Keratinocyte (primary cell): ENCODE results near the gene DRGX. TPM values are rescaled to one million over a fixed set of nuclear protein-coding genes. Genes with fewer than 3 reads are reported as not detected.

Experiments
- DNase-seq: peaks from one replicate; pipeline ENCODE4 v3.0.0-alpha.2; 2011; ENCODE audit warnings: low read depth, missing footprints, low spot score
- FAIRE-seq: peaks from 2 replicates; lab custom pipeline; 2011; peaks lifted over from hg19 to GRCh38; lab: Jason Lieb, UNC
- H2AFZ ChIP-seq: 2 replicates; pipeline ENCODE4 v1.6.0; 2012; ENCODE audit warnings: low read length, control low read depth, inconsistent platforms; ENCODE audit not compliant: control insufficient read depth
- H3K27ac ChIP-seq: 2 replicates; pipeline ENCODE4 v1.5.1; 2011; ENCODE audit warnings: low read length; ENCODE audit not compliant: control insufficient read depth, insufficient read depth
- H3K27me3 ChIP-seq: 3 replicates; pipeline ENCODE4 v1.6.0; 2011; ENCODE audit warnings: low read length; ENCODE audit not compliant: control insufficient read depth, insufficient read depth; ENCODE audit errors: extremely low read depth
- H3K36me3 ChIP-seq, 2 experiments: 2 replicates in 1 of 2; 3 replicates in 1 of 2; pipeline ENCODE4 v1.5.1; 2011; ENCODE audit warnings: low read length in 2 of 2, mild to moderate bottlenecking in 1 of 2; ENCODE audit not compliant: control insufficient read depth in 2 of 2, insufficient read depth in 2 of 2; ENCODE audit errors: extremely low read depth in 1 of 2
- H3K4me1 ChIP-seq: 3 replicates; pipeline ENCODE4 v1.5.1; 2011; ENCODE audit warnings: low read length; ENCODE audit not compliant: control insufficient read depth, insufficient read depth; ENCODE audit errors: extremely low read depth
- H3K4me2 ChIP-seq: 3 replicates; pipeline ENCODE4 v1.6.0; 2011; ENCODE audit warnings: low read depth, low read length; ENCODE audit not compliant: control insufficient read depth, insufficient read depth; ENCODE audit errors: extremely low read depth
- H3K4me3 ChIP-seq, 3 experiments: fragments of 200-600 bp in 1 of 3; sonication (generic) in 1 of 3; 2 replicates in 2 of 3; 3 replicates in 1 of 3; pipeline ENCODE4 v1.5.1; 2011 to 2016; ENCODE audit warnings: low read length in 3 of 3, mild to moderate bottlenecking in 3 of 3, control low read depth in 2 of 3, inconsistent platforms in 1 of 3, low read depth in 1 of 3, mixed read lengths in 1 of 3, mixed run types in 1 of 3, moderate library complexity in 1 of 3; ENCODE audit not compliant: control insufficient read depth in 2 of 3, insufficient read depth in 2 of 3; ENCODE audit errors: extremely low read depth in 1 of 3
- H3K79me2 ChIP-seq: 2 replicates; pipeline ENCODE4 v1.6.0; 2012; ENCODE audit warnings: low read length; ENCODE audit not compliant: control insufficient read depth, insufficient read depth
- H3K9ac ChIP-seq: 3 replicates; pipeline ENCODE4 v1.6.0; 2011; ENCODE audit warnings: low read length; ENCODE audit not compliant: control insufficient read depth, insufficient read depth; ENCODE audit errors: extremely low read depth
- H3K9me1 ChIP-seq: 3 replicates; pipeline ENCODE4 v1.6.0; 2011; ENCODE audit warnings: low read length; ENCODE audit not compliant: control insufficient read depth, insufficient read depth; ENCODE audit errors: extremely low read depth
- H3K9me3 ChIP-seq: 2 replicates; pipeline ENCODE4 v1.5.1; 2012; ENCODE audit warnings: low read depth, low read length; ENCODE audit not compliant: control insufficient read depth
- H4K20me1 ChIP-seq: 3 replicates; pipeline ENCODE4 v1.6.0; 2011; ENCODE audit warnings: low read length; ENCODE audit not compliant: control insufficient read depth, insufficient read depth; ENCODE audit errors: extremely low read depth
- EZH2 ChIP-seq: IDR thresholded peaks from one replicate; pipeline ENCODE4 v1.6.1; 2012; ENCODE audit warnings: inconsistent platforms, mild to moderate bottlenecking, low read length, moderate library complexity
- dilution Hi-C: fragments of 300-500 bp; cut with MboI; formaldehyde crosslinking; loops from one replicate; pipeline ENCODE4 v1.7.0; 2020; ENCODE audit warnings: low sequenced_read_pairs; ENCODE audit not compliant: extremely low pct_ligation_motif_present
- polyA plus RNA-seq, 5 experiments: library from polyadenylated mRNA; depleted of rRNA in 3 of 5; stranded (reverse) in 3 of 5; stranded (forward) in 1 of 5; unstranded in 1 of 5; fragments of >200 nt; gene quantifications; 1 replicate in 1 of 5; 2 replicates in 3 of 5; 3 replicates in 1 of 5; pipeline versions ENCODE4 v1.2.1 to v1.2.3, GENCODE V29; 2011 to 2012; ENCODE audit warnings: missing spikeins in 2 of 5, low read depth in 1 of 5, low replicate concordance in 1 of 5
- TF ChIP-seq, protein P1 (sequence below), 3 experiments: IDR thresholded peaks in 1 of 3; conservative IDR thresholded peaks in 1 of 3; optimal IDR thresholded peaks in 1 of 3; 2 replicates in 2 of 3; 3 replicates in 1 of 3; pipeline versions ENCODE3 to v1.5.1; 2011; ENCODE audit warnings: low read length in 3 of 3, mild to moderate bottlenecking in 3 of 3, moderate library complexity in 2 of 3, control low read depth in 1 of 3, inconsistent platforms in 1 of 3; ENCODE audit not compliant: insufficient read depth in 2 of 3; ENCODE audit errors: extremely low read depth in 1 of 3

DRGX gene
- polyA plus RNA-seq, 1 donor (not counting 4 experiments of a cell fraction or from before 2014, with no cell fraction given), result not detected

DNA sequence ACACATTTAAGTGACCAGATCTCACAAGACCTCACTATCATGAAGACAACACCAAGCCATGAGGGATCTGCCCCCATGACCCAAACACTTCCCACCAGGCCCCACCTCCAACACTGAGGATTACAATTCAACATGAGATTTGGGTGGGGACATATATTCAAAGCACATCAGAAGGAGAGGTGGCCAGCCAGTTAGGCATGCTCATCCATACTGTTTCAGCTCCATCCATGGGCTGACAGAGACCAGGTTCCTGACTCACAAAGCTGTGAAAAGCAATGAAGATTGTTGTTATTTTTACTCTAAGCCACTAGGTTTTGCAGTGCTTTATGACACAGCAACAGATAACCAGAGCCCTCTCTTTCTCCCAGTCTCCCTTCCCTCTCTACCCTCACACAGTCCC, 60.9 kb downstream of the DRGX start:
- dilution Hi-C loops, result no loop called here
- H3K9me3 ChIP-seq, result no peaks in the 10 kb centered on the region
- DNase-seq (no peak), FAIRE-seq (no peak)
- no peak overlapping the region for H3K4me2 ChIP-seq
- no peaks in the 10 kb centered on the region for H4K20me1 ChIP-seq
- H3K4me3 ChIP-seq, result no peak overlapping the region
- H3K27me3 ChIP-seq, result no peaks in the 10 kb centered on the region
- H3K9me1 ChIP-seq, result no peaks in the 10 kb centered on the region
- no peaks in the 10 kb centered on the region for H3K4me1 ChIP-seq
- no peaks in the 10 kb centered on the region for H3K36me3 ChIP-seq
- no peak overlapping the region for H2AFZ ChIP-seq
- H3K79me2 ChIP-seq, result no peaks in the 10 kb centered on the region
- TF ChIP-seq, protein P1, sequence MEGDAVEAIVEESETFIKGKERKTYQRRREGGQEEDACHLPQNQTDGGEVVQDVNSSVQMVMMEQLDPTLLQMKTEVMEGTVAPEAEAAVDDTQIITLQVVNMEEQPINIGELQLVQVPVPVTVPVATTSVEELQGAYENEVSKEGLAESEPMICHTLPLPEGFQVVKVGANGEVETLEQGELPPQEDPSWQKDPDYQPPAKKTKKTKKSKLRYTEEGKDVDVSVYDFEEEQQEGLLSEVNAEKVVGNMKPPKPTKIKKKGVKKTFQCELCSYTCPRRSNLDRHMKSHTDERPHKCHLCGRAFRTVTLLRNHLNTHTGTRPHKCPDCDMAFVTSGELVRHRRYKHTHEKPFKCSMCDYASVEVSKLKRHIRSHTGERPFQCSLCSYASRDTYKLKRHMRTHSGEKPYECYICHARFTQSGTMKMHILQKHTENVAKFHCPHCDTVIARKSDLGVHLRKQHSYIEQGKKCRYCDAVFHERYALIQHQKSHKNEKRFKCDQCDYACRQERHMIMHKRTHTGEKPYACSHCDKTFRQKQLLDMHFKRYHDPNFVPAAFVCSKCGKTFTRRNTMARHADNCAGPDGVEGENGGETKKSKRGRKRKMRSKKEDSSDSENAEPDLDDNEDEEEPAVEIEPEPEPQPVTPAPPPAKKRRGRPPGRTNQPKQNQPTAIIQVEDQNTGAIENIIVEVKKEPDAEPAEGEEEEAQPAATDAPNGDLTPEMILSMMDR (optimal IDR thresholded peaks at IDR 0.05 in 1 of 3, IDR thresholded peaks at IDR 0.05 in 1 of 3, conservative IDR thresholded peaks at IDR 0.05 in 1 of 3; ENCODE audit: extremely low read depth in 1 of 3, insufficient read depth in 2 of 3, low read length in 3 of 3), result no peak
- no peak for TF ChIP-seq EZH2
- H3K27ac ChIP-seq, result no peak overlapping the region
- no peak overlapping the region for H3K9ac ChIP-seq

DNA sequence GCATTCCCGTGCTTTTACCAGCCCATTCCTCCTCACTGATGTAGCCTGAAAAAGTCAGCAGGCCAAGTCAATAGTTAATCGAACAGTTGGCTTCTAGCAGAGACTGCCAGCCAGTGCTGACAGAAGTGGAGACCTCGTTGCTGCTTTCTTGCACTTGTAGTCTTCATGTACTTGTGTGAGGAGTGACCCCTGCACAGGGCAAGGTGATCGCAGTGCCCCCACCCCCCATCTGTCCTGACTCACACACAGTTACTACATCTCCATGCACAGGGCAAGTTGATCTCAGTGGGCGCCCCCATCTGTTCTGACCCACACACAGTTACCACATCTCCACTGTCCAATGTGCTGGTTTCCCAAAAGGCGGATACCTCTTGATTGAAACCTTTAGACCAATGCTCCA, 62.7 kb downstream of the DRGX start:
- dilution Hi-C loops, result no loop called here
- no peak overlapping the region for H3K27ac ChIP-seq
- FAIRE-seq (no peak), DNase-seq (no peak)
- no peak overlapping the region for H3K9ac ChIP-seq
- H4K20me1 ChIP-seq, result no peaks in the 10 kb centered on the region
- H3K4me1 ChIP-seq, result no peaks in the 10 kb centered on the region
- no peaks in the 10 kb centered on the region for H3K9me3 ChIP-seq
- no peaks in the 10 kb centered on the region for H3K36me3 ChIP-seq
- no peaks in the 10 kb centered on the region for H3K79me2 ChIP-seq
- no peak overlapping the region for H2AFZ ChIP-seq
- no peak overlapping the region for H3K4me2 ChIP-seq
- no peak overlapping the region for H3K4me3 ChIP-seq
- H3K9me1 ChIP-seq, result no peaks in the 10 kb centered on the region
- TF ChIP-seq EZH2, result no peak
- TF ChIP-seq, protein P1 (optimal IDR thresholded peaks at IDR 0.05 in 1 of 3, IDR thresholded peaks at IDR 0.05 in 1 of 3, conservative IDR thresholded peaks at IDR 0.05 in 1 of 3; ENCODE audit: extremely low read depth in 1 of 3, insufficient read depth in 2 of 3, low read length in 3 of 3), result no peak
- H3K27me3 ChIP-seq, result no peaks in the 10 kb centered on the region
